Measurements from ENCODE around the gene IFT74. TPM values are rescaled to one million over a fixed set of nuclear protein-coding genes. Genes with fewer than 3 reads are reported as not detected.

IFT74 gene
- total and polyA plus RNA-seq, 10 donors = 7.1 to 25.6 (median 11.8) TPM

GRCh38 chr9:27094640-27095298, 138.6 kb downstream of the IFT74 start:
- intact Hi-C loops (cut with DNase I; ENCODE audit: low total_unique reads) = no loop called here
- Histone ChIP-seq H3K36me3 (no peaks in the 10 kb centered on the region), H3K4me3 (no peak overlapping the region), H3K27me3 (replicated peaks in 1 of 7) (peaks cover 0 to 5% (median 0%) of the 10 kb centered on the region in 7 donors), H3K4me1 (no peaks in the 10 kb centered on the region), H3K9me3 (no peaks in the 10 kb centered on the region), H3K27ac (no peak overlapping the region)
- no peak for TF ChIP-seq CTCF (IDR thresholded peaks at IDR 0.05 in 8 of 11, conservative IDR thresholded peaks at IDR 0.05 in 3 of 11)
- TF ChIP-seq POLR2A (IDR thresholded peaks at IDR 0.05) = no peak
- 56 to 66% (median 64%) methylated on average over 3 of the region's 3 CpGs for WGBS, 5 donors
- no peak for DNase-seq

DNA sequence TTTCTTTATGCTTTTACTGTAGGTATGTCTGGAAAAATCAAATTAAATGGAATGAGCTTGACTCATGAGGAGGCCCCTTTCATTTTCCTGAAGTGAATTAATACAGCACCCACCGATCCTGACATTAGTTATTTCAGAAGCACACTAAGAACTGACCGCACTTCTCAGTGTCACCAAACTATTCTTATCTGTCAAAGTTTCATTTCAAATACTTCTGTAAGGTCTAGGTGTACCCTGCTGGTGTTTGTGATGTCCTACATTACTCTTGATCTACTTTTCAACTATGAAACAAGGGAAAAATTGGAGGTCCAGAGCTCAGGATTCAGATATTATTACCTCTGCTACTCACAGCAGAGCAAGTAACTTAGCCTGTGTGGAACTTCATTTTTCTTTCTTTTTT, 151.0 kb downstream of the IFT74 start:
- no peak overlapping the region for H3K4me3 ChIP-seq

GRCh38 chr9:27108981-27109541, 152.8 kb downstream of the IFT74 start, which contains the start of gene TEK:
TEK (plus strand) TSS chr9:27109225; CDS start chr9:27109591, 366 bp downstream.
- H3K36me3 ChIP-seq = no peaks in the 10 kb centered on the region

More for the DNA sequence above, 151.0 kb downstream of the IFT74 start:
- intact Hi-C loops (cut with DNase I; ENCODE audit: low total_unique reads) = no loop called here
- Histone ChIP-seq H3K4me1 (peaks cover 0 to 9% (median 0%) of the 10 kb centered on the region in 6 donors), H3K27me3 (replicated peaks in 1 of 7) (no peaks in the 10 kb centered on the region), H3K27ac (no peak overlapping the region), H3K9me3 (no peaks in the 10 kb centered on the region), H3K36me3 (no peaks in the 10 kb centered on the region)
- no peak for DNase-seq
- TF ChIP-seq CTCF (IDR thresholded peaks at IDR 0.05 in 8 of 11, conservative IDR thresholded peaks at IDR 0.05 in 3 of 11) (no peak), POLR2AphosphoS5 (IDR thresholded peaks at IDR 0.05) (no peak), POLR2A (IDR thresholded peaks at IDR 0.05) (no peak)
- WGBS, 5 donors = 85 to 96% (median 88%) methylated on average over 2 of the region's 2 CpGs

More at GRCh38 chr9:27108981-27109541, 152.8 kb downstream of the IFT74 start, which contains the start of gene TEK:
- TF ChIP-seq CTCF (IDR thresholded peaks at IDR 0.05 in 8 of 11, conservative IDR thresholded peaks at IDR 0.05 in 3 of 11) = no peak
- TF ChIP-seq POLR2A (IDR thresholded peaks at IDR 0.05) = peak in 1 of 3 donors; percentile 41
- TF ChIP-seq POLR2AphosphoS5 (IDR thresholded peaks at IDR 0.05) = peak in 1 of 3 donors; percentile 29
- Histone ChIP-seq H3K27me3 (replicated peaks in 1 of 7) (no peaks in the 10 kb centered on the region), H3K27ac (peak within 1 kb of the TSS in 7 of 8 donors; percentile 27 to 79 (median 64)), H3K9me3 (no peaks in the 10 kb centered on the region), H3K4me1 (peaks cover 0 to 9% (median 0%) of the 10 kb centered on the region in 6 donors), H3K4me3 (peak within 1 kb of the TSS; percentile 13 to 56 (median 34))
- DNase-seq = no peak
- 35 to 54% (median 38%) methylated on average over 9 of the region's 9 CpGs for WGBS, 5 donors
- intact Hi-C loops (cut with DNase I; ENCODE audit: low total_unique reads) = no loop called here

Data from spleen (tissue), 11 donors.